Measurements from ENCODE around the gene ZNF862. TPM values are rescaled to one million over a fixed set of nuclear protein-coding genes. Genes with fewer than 3 reads are reported as not detected.

Gene ZNF862
- total and polyA plus RNA-seq, 2 experiments from 2014 or later, result 0.94 to 2.3 TPM

DNA sequence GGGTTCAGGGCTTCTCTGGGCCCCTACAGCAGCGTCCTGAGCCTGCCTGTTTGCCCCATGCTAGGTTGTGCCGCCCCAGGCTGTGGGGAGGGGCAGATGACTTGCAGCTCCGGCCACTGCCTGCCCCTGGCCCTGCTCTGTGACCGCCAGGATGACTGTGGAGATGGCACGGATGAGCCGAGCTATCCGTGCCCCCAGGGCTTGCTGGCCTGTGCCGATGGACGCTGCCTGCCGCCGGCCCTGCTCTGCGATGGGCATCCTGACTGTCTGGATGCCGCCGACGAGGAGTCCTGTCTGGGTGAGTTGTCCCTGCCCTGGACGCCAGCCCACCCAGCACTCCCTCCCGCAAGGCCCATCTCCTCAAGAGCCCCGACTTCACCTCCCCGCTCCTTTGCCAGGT is 49.1 kb upstream of the ZNF862 start (continued):
- no peak for TF ChIP-seq EZH2 (IDR thresholded peaks at IDR 0.05; ENCODE audit: low read depth, unreplicated experiment)
- no peak for TF ChIP-seq ZNF462 (CRISPR knock-in tag; IDR thresholded peaks at IDR 0.05)
- TF ChIP-seq JUNB (IDR thresholded peaks at IDR 0.05; ENCODE audit: unreplicated experiment), result no peak
- TF ChIP-seq STAT1 (IDR thresholded peaks at IDR 0.05; ENCODE audit: unreplicated experiment), result no peak
- TF ChIP-seq EZH2phosphoT487 (IDR thresholded peaks at IDR 0.05; ENCODE audit: unreplicated experiment), result no peak

GRCh38 chr7:149790146-149790548 is 48.0 kb upstream of the ZNF862 start:
- H3K9me3 Mint-ChIP-seq, result no peaks in the 10 kb centered on the region
- peaks cover 11% of the 10 kb centered on the region for H3K4me1 Mint-ChIP-seq
- H3K9me2 ChIP-seq (ENCODE audit: insufficient read depth), result no peaks in the 10 kb centered on the region
- H2AFZ ChIP-seq, result peak overlapping the region; percentile 92
- peaks cover 28% of the 10 kb centered on the region for H3K27me3 ChIP-seq (ENCODE audit: insufficient read depth)
- peak overlapping the region; percentile 69 for H3K4me3 Mint-ChIP-seq
- no peaks in the 10 kb centered on the region for H3K36me3 ChIP-seq (ENCODE audit: insufficient read depth)
- no peaks in the 10 kb centered on the region for H3K36me3 Mint-ChIP-seq (ENCODE audit: low read depth)
- TF ChIP-seq ZNF331 (CRISPR knock-in tag; IDR thresholded peaks at IDR 0.05; ENCODE audit: low read depth) (no peak), CREB1 (CRISPR knock-in tag; IDR thresholded peaks at IDR 0.05; ENCODE audit: low read depth) (peak; percentile 22; the same call in 1 of the 2 replicates), ZNF462 (CRISPR knock-in tag; IDR thresholded peaks at IDR 0.05) (no peak)
- TF ChIP-seq, protein P1, sequence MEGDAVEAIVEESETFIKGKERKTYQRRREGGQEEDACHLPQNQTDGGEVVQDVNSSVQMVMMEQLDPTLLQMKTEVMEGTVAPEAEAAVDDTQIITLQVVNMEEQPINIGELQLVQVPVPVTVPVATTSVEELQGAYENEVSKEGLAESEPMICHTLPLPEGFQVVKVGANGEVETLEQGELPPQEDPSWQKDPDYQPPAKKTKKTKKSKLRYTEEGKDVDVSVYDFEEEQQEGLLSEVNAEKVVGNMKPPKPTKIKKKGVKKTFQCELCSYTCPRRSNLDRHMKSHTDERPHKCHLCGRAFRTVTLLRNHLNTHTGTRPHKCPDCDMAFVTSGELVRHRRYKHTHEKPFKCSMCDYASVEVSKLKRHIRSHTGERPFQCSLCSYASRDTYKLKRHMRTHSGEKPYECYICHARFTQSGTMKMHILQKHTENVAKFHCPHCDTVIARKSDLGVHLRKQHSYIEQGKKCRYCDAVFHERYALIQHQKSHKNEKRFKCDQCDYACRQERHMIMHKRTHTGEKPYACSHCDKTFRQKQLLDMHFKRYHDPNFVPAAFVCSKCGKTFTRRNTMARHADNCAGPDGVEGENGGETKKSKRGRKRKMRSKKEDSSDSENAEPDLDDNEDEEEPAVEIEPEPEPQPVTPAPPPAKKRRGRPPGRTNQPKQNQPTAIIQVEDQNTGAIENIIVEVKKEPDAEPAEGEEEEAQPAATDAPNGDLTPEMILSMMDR (conservative IDR thresholded peaks at IDR 0.05; ENCODE audit: low read depth in 2 of 2), result peak; percentile 49 to 82; a peak in 3 of 4 replicates
- H3K27ac ChIP-seq (ENCODE audit: low read depth), result no peak overlapping the region
- H3K27ac Mint-ChIP-seq, result no peak overlapping the region
- ATAC-seq (peak; percentile 70), DNase-seq (ENCODE audit: low spot score) (peak; percentile 85)
- H3K79me2 ChIP-seq (replicated peaks; ENCODE audit: insufficient read depth), result no peaks in the 10 kb centered on the region
- no peaks in the 10 kb centered on the region for H3K4me1 ChIP-seq (ENCODE audit: insufficient read depth)
- peaks cover 37% of the 10 kb centered on the region for H3K27me3 Mint-ChIP-seq (ENCODE audit: insufficient read depth, low read depth, poor library complexity)
- no peaks in the 10 kb centered on the region for H3F3A ChIP-seq (replicated peaks; ENCODE audit: low read depth)
- peak overlapping the region; percentile 79 for H3K4me2 ChIP-seq
- H3K4me3 ChIP-seq, result peak overlapping the region; percentile 53
- H4K20me1 ChIP-seq (replicated peaks; ENCODE audit: insufficient read depth), result no peaks in the 10 kb centered on the region
